H1 (cell line): ENCODE results near the gene KREMEN1. TPM values are rescaled to one million over a fixed set of nuclear protein-coding genes. Genes with fewer than 3 reads are reported as not detected.

ENCODE experiments used
- CTCF ChIA-PET: fragments of 300-600 bp; sonication (Branson Sonifier 250); formaldehyde crosslinking; loops from one replicate; lab custom pipeline; 2021; ENCODE audit not compliant: partially characterized antibody; lab: Charles Lee
- POLR2A ChIA-PET: fragments of 300-600 bp; sonication (Branson Sonifier 250); formaldehyde crosslinking; loops from one replicate; lab custom pipeline; 2021; ENCODE audit warnings: inconsistent platforms; ENCODE audit not compliant: partially characterized antibody; lab: Charles Lee
- DNase-seq, 2 experiments: peaks; one replicate each; pipeline versions ENCODE4 v3.0.0 to v3.0.0-alpha.2; 2010 to 2022; ENCODE audit warnings: low spot score in 2 of 2, low read depth in 1 of 2, mixed read lengths in 1 of 2
- FAIRE-seq: peaks from 2 replicates; lab custom pipeline; 2011; peaks lifted over from hg19 to GRCh38; lab: Jason Lieb, UNC
- H2AFZ ChIP-seq: 2 replicates; pipeline ENCODE4 v1.8.1; 2012; ENCODE audit warnings: low read length, inconsistent platforms
- H2AK5ac ChIP-seq: 2 replicates; pipeline ENCODE4 v1.6.1; 2013; ENCODE audit warnings: low read depth, low read length
- H2BK120ac ChIP-seq: replicated peaks from 2 replicates; pipeline ENCODE3; 2013; ENCODE audit warnings: low read depth, low read length, inconsistent platforms
- H2BK12ac ChIP-seq: 2 replicates; pipeline ENCODE4 v1.6.1; 2013; ENCODE audit warnings: low read depth, low read length
- H2BK15ac ChIP-seq: 2 replicates; pipeline ENCODE4 v1.6.1; 2013; ENCODE audit warnings: low read length
- H2BK20ac ChIP-seq: 2 replicates; pipeline ENCODE4 v1.6.1; 2013; ENCODE audit warnings: low read length
- H2BK5ac ChIP-seq: 2 replicates; pipeline ENCODE4 v1.6.1; 2013; ENCODE audit warnings: low read depth, low read length
- H3K14ac ChIP-seq: 2 replicates; pipeline ENCODE4 v1.6.1; 2013; ENCODE audit warnings: inconsistent platforms; ENCODE audit not compliant: insufficient read length
- H3K18ac ChIP-seq: 2 replicates; pipeline ENCODE4 v1.6.1; 2013; ENCODE audit warnings: low read length; ENCODE audit errors: extremely low read depth
- H3K23ac ChIP-seq: 2 replicates; pipeline ENCODE4 v1.6.1; 2013; ENCODE audit warnings: inconsistent platforms; ENCODE audit not compliant: insufficient read length
- H3K23me2 ChIP-seq: 2 replicates; pipeline ENCODE4 v1.6.1; 2013; ENCODE audit warnings: low read depth, low read length
- H3K27ac ChIP-seq: 2 replicates; pipeline ENCODE4 v1.6.1; 2011; ENCODE audit warnings: low read depth, low read length, inconsistent platforms
- H3K27me3 ChIP-seq, 4 experiments: replicated peaks in 1 of 4; 1 replicate in 1 of 4; 2 replicates in 3 of 4; pipeline versions ENCODE4 v1.6.1 to v1.8.1; 2011 to 2013; ENCODE audit warnings: low read length in 3 of 4, mild to moderate bottlenecking in 3 of 4, inconsistent platforms in 2 of 4, mixed read lengths in 2 of 4, moderate library complexity in 1 of 4; ENCODE audit not compliant: control insufficient read depth in 3 of 4, insufficient read depth in 3 of 4; ENCODE audit errors: extremely low read depth in 1 of 4
- H3K36me3 ChIP-seq, 4 experiments: 2 replicates each; pipeline versions ENCODE4 v1.6.1 to v1.8.1; 2011 to 2013; ENCODE audit warnings: mild to moderate bottlenecking in 4 of 4, low read length in 3 of 4, moderate library complexity in 2 of 4, control low read depth in 1 of 4, inconsistent platforms in 1 of 4; ENCODE audit not compliant: insufficient read depth in 4 of 4, control insufficient read depth in 2 of 4
- H3K4ac ChIP-seq: replicated peaks from 2 replicates; pipeline ENCODE3; 2013; ENCODE audit warnings: low read length, low read depth, mixed read lengths, inconsistent platforms; ENCODE audit not compliant: insufficient read length
- H3K4me1 ChIP-seq, 4 experiments: replicated peaks in 1 of 4; 1 replicate in 1 of 4; 2 replicates in 3 of 4; pipeline versions ENCODE4 v1.6.1 to v1.8.1; 2011 to 2013; ENCODE audit warnings: low read length in 3 of 4, inconsistent platforms in 2 of 4, mixed read lengths in 1 of 4; ENCODE audit not compliant: insufficient read depth in 4 of 4, control insufficient read depth in 3 of 4
- H3K4me2 ChIP-seq, 2 experiments: 2 replicates each; pipeline versions ENCODE4 v1.6.1 to v1.8.1; 2011 to 2013; ENCODE audit warnings: low read depth in 2 of 2, low read length in 2 of 2, control low read depth in 1 of 2, inconsistent platforms in 1 of 2, mild to moderate bottlenecking in 1 of 2; ENCODE audit not compliant: insufficient read depth in 1 of 2
- H3K4me3 ChIP-seq, 4 experiments: fragments of 200-600, 300-600 bp in 1 of 4; sonication (generic), shearing (Covaris generic), sonication (Bioruptor Twin) in 1 of 4; 2 replicates each; pipeline versions ENCODE4 v1.5.1 to v1.8.1; 2011 to 2016; ENCODE audit warnings: low read length in 4 of 4, low read depth in 3 of 4, control low read depth in 2 of 4, inconsistent platforms in 2 of 4, mild to moderate bottlenecking in 2 of 4, mixed read lengths in 1 of 4, moderate library complexity in 1 of 4; ENCODE audit not compliant: insufficient read depth in 2 of 4; ENCODE audit errors: extremely low read depth in 1 of 4
- H3K56ac ChIP-seq: replicated peaks from 2 replicates; pipeline ENCODE3; 2013; ENCODE audit warnings: low read depth, mild to moderate bottlenecking, mixed read lengths, low read length, inconsistent platforms; ENCODE audit not compliant: insufficient read length
- H3K79me1 ChIP-seq: 2 replicates; pipeline ENCODE4 v1.6.1; 2013; ENCODE audit warnings: low read depth, low read length, control low read depth
- H3K79me2 ChIP-seq, 2 experiments: 2 replicates each; pipeline versions ENCODE4 v1.6.1 to v1.8.1; 2012 to 2013; ENCODE audit warnings: low read length in 2 of 2, mild to moderate bottlenecking in 2 of 2, inconsistent platforms in 1 of 2; ENCODE audit not compliant: insufficient read depth in 2 of 2, control insufficient read depth in 1 of 2
- H3K9ac ChIP-seq, 4 experiments: replicated peaks in 1 of 4; 1 replicate in 1 of 4; 2 replicates in 3 of 4; pipeline versions ENCODE4 v1.6.1 to v1.8.1; 2011 to 2013; ENCODE audit warnings: low read depth in 3 of 4, low read length in 3 of 4, control low read depth in 2 of 4, mild to moderate bottlenecking in 2 of 4, moderate library complexity in 2 of 4, inconsistent platforms in 1 of 4; ENCODE audit errors: extremely low read depth in 1 of 4
- H3K9me3 ChIP-seq, 2 experiments: 2 replicates each; pipeline versions ENCODE4 v1.6.1 to v1.8.1; 2012 to 2013; ENCODE audit warnings: mild to moderate bottlenecking in 2 of 2, moderate library complexity in 2 of 2, control low read depth in 1 of 2, inconsistent platforms in 1 of 2, low read depth in 1 of 2, low read length in 1 of 2, mixed read lengths in 1 of 2; ENCODE audit not compliant: insufficient read depth in 2 of 2
- H4K20me1 ChIP-seq, 2 experiments: replicated peaks in 1 of 2; 2 replicates each; pipeline versions ENCODE3 to v1.8.1; 2011 to 2013; ENCODE audit warnings: inconsistent platforms in 2 of 2, low read length in 2 of 2, mild to moderate bottlenecking in 1 of 2; ENCODE audit not compliant: insufficient read depth in 2 of 2, control insufficient read depth in 1 of 2
- H4K5ac ChIP-seq: 2 replicates; pipeline ENCODE4 v1.6.1; 2013; ENCODE audit warnings: low read length, low read depth, mixed read lengths, inconsistent platforms; ENCODE audit not compliant: insufficient read length
- H4K8ac ChIP-seq: 2 replicates; pipeline ENCODE4 v1.8.0; 2013; ENCODE audit warnings: mild to moderate bottlenecking, moderate library complexity, low read length, inconsistent platforms; ENCODE audit not compliant: insufficient read depth; ENCODE audit errors: extremely low read depth
- H4K91ac ChIP-seq: replicated peaks from 2 replicates; pipeline ENCODE3; 2013; ENCODE audit warnings: low read length, mixed read lengths, inconsistent platforms; ENCODE audit not compliant: insufficient read length
- EGR1 ChIP-seq: IDR thresholded peaks from 2 replicates; pipeline ENCODE4 v1.6.1; 2011; ENCODE audit warnings: low read depth, low read length, borderline replicate concordance
- KDM4A ChIP-seq: IDR thresholded peaks from one replicate; pipeline ENCODE4 v1.7.1; 2012; ENCODE audit warnings: low read depth, mild to moderate bottlenecking, moderate library complexity, low read length, inconsistent platforms; ENCODE audit not compliant: severe bottlenecking
- TEAD4 ChIP-seq: IDR thresholded peaks from 2 replicates; pipeline ENCODE4 v1.6.1; 2012; ENCODE audit warnings: low read depth, low read length, inconsistent platforms, mixed read lengths
- WGBS, 2 experiments: shearing (Covaris generic) in 1 of 2; methylation state at CpG; one replicate each; pipeline versions ENCODE4 v1.1.6 to v1.1.7; 2013 to 2015; ENCODE audit warnings: low lambda C conversion rate in 2 of 2, mixed read lengths in 2 of 2, inconsistent platforms in 1 of 2, low coverage in 1 of 2, missing lambda C conversion rate in 1 of 2; ENCODE audit not compliant: insufficient replicate concordance in 2 of 2, insufficient coverage in 1 of 2, insufficient read length in 1 of 2; ENCODE audit errors: extremely low coverage in 1 of 2, missing lambda C conversion rate in 1 of 2; 5-methylcytosine and 5-hydroxymethylcytosine counted together
- long read RNA-seq, 2 experiments: library from RNA in 1 of 2; library from capped mRNA in 1 of 2; stranded (forward); transcript quantifications; one replicate each; pipeline ENCODE4 v2.0.0, GENCODE V29; 2021; ENCODE audit warnings: inconsistent platforms in 1 of 2
- polyA minus RNA-seq, 3 experiments: library from RNA; depleted of rRNA, polyadenylated mRNA; stranded (reverse); fragments of >200 nt; gene quantifications; 1 replicate in 2 of 3; 2 replicates in 1 of 3; pipeline ENCODE4 v1.2.3, GENCODE V29; 2011
- polyA plus RNA-seq, 7 experiments: library from polyadenylated mRNA; depleted of rRNA in 3 of 7; stranded (reverse) in 5 of 7; unstranded in 2 of 7; fragments of >200 nt in 5 of 7; fragments of 200-250 nt in 2 of 7; gene quantifications; 1 replicate in 5 of 7; 2 replicates in 1 of 7; 4 replicates in 1 of 7; pipeline versions ENCODE4 v1.2.1 to v1.2.3, GENCODE V29; 2011 to 2013; ENCODE audit warnings: missing spikeins in 2 of 7, mixed read lengths in 2 of 7
- total RNA-seq: library from RNA; stranded (reverse); fragmentation: NEBNext Ultra II Directional; extraction: Animal tissue kit (Norgen Biotek cat#: 25700); gene quantifications from 2 replicates; pipeline ENCODE4 v1.2.1, GENCODE V29; 2021
- TF ChIP-seq, protein P1 (sequence below): IDR thresholded peaks from 2 replicates; pipeline ENCODE4 v1.6.1; 2012; ENCODE audit warnings: inconsistent platforms

KREMEN1 gene, protein sequence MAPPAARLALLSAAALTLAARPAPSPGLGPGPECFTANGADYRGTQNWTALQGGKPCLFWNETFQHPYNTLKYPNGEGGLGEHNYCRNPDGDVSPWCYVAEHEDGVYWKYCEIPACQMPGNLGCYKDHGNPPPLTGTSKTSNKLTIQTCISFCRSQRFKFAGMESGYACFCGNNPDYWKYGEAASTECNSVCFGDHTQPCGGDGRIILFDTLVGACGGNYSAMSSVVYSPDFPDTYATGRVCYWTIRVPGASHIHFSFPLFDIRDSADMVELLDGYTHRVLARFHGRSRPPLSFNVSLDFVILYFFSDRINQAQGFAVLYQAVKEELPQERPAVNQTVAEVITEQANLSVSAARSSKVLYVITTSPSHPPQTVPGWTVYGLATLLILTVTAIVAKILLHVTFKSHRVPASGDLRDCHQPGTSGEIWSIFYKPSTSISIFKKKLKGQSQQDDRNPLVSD
- total RNA-seq (3.2 TPM in 2 replicates), polyA plus RNA-seq (2011; rRNA removed) (2.1 and 5.9 TPM in 2 replicates), polyA minus RNA-seq (2011; rRNA and poly(A)+ RNA removed) (2.0 and 2.5 TPM in 2 replicates)
- polyA plus RNA-seq (2011; cell fraction: cytosol; rRNA removed): 2.1 TPM
- polyA plus RNA-seq (2011; cell fraction: nucleus; rRNA removed): 3.6 TPM
- 1.6 to 2.6 TPM (median 1.9 TPM) in 4 replicates for polyA plus RNA-seq (2012, experiment 1 of 2)
- 1.8 TPM for polyA plus RNA-seq (2012, experiment 2 of 2)
- 2.2 TPM for polyA plus RNA-seq (2013, experiment 1 of 2)
- 2.8 TPM for polyA plus RNA-seq (2013, experiment 2 of 2)
- polyA minus RNA-seq (2011; cell fraction: cytosol; rRNA and poly(A)+ RNA removed): 2.9 TPM
- 1.7 TPM for polyA minus RNA-seq (2011; cell fraction: nucleus; rRNA and poly(A)+ RNA removed)
- long read RNA-seq, experiment 1, partial matches to known transcripts: 0 of 3 reads
- long read RNA-seq, experiment 1, other reads (novel, unspliced or antisense): 3 of 3 reads
- long read RNA-seq, experiment 2: 0 reads

DNA sequence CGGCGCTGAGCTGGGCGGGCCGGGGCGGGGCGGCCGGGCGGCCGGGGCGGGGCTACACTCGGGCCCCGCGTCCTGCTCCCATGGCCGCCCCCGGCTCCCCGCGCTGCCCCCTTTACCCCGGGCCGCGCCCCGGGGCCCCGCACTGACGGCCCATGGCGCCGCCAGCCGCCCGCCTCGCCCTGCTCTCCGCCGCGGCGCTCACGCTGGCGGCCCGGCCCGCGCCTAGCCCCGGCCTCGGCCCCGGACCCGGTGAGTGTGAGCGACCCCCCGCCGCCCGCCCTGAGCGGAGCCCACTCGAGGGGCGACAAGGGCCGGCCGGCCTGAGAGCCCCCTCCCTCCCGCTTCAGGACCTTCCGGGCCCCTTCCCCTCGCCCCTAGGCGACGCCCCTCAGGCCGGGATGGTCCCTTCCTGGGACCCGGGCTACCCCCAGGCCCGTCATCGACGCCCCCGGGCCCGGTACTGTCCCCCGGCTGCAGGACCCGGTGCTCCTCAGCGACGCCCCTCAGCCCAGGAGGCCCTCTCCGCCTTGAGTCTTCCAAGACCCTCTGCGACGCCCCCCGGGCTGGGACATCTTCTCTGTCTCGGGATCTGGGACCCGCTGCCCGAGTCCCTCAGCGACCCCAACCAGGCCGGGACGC is at the start of gene KREMEN1:
Gene KREMEN1, plus strand, starts transcription at position 57 of the 639 bp plus-strand sequence. Its CDS starts 96 bp downstream, at position 153.
- ChIA-PET POLR2A (no interaction called here), CTCF (interaction anchor here (1.3 to 1.7 kb wide), 3 partner anchors 81 to 217 kb away, joined by 5 to 6 read pairs (median 5); no protein-coding TSS in a partner anchor)
- 5% methylated on average over 15 of the region's 76 CpGs; no CpG with 5 or more reads in 1 of the 2 experiments for WGBS, 2 experiments

More for the DNA sequence above, at the start of gene KREMEN1:
- Histone ChIP-seq H3K27me3 (peaks cover 9 to 51% (median 48%) of the 10 kb centered on the region in 4 experiments), H2BK20ac (no peak within 1 kb of the TSS), H3K36me3 (no peaks in the 10 kb centered on the region), H4K8ac (no peak within 1 kb of the TSS), H3K4ac (peak within 1 kb of the TSS; percentile 44), H2AFZ (peak within 1 kb of the TSS; percentile 11; the same call in 1 of the 2 replicates), H3K79me1 (no peaks in the 10 kb centered on the region), H2BK5ac (no peak within 1 kb of the TSS; the same call in 1 of the 2 replicates), H3K23ac (no peak within 1 kb of the TSS), H2BK120ac (no peak within 1 kb of the TSS), H3K4me2 (peak within 1 kb of the TSS; percentile 79 to 88), H3K4me1 (peaks cover 3 to 9% (median 7%) of the 10 kb centered on the region in 4 experiments), H2BK15ac (no peak within 1 kb of the TSS), H4K91ac (no peak within 1 kb of the TSS), H4K5ac (no peak within 1 kb of the TSS), H3K27ac (no peak within 1 kb of the TSS), H2AK5ac (peak within 1 kb of the TSS; percentile 65; the same call in 1 of the 2 replicates), H3K14ac (no peak within 1 kb of the TSS), H3K79me2 (no peaks in the 10 kb centered on the region), H3K4me3 (peak within 1 kb of the TSS; percentile 46 to 65 (median 51)), H3K9ac (no peak within 1 kb of the TSS; a peak in 1 of 7 replicates), H3K23me2 (peaks cover 16% of the 10 kb centered on the region), H3K9me3 (no peaks in the 10 kb centered on the region), H2BK12ac (peak within 1 kb of the TSS; percentile 68; the same call in 1 of the 2 replicates), H3K18ac (peak within 1 kb of the TSS; percentile 71), H3K56ac (no peak within 1 kb of the TSS), H4K20me1 (peaks cover 3 to 8% of the 10 kb centered on the region in 2 experiments)
- DNase-seq (peak in 1 of 2 experiments; percentile 78), FAIRE-seq (no peak)
- TF ChIP-seq EGR1: no peak
- TF ChIP-seq, protein P1, sequence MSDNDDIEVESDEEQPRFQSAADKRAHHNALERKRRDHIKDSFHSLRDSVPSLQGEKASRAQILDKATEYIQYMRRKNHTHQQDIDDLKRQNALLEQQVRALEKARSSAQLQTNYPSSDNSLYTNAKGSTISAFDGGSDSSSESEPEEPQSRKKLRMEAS: no peak
- TF ChIP-seq KDM4A: peak; percentile 67
- TF ChIP-seq TEAD4: no peak
